Stimulated activated CD4-positive, alpha-beta T cell treated with anti-CD3 and anti-CD28 coated beads, TNF-alpha, amount 100 ng/mL, for 24 hours (primary cell): ENCODE data around the gene CACNB3.
"Not testable (repeated sequence)": the region's sequence is repeated elsewhere in the genome, so short reads cannot be mapped to it uniquely, and the experiment has no call there.

Experiments
- DNase-seq, 3 experiments: peaks; one replicate each; pipeline ENCODE4 v3.0.0-alpha.2; 2020; ENCODE audit warnings: low read depth in 3 of 3

The CACNB3 gene

GRCh38 chr12:48854932-48855331 lies 36.6 kb downstream of the CACNB3 start:
- not testable (repeated sequence) for DNase-seq

DNA sequence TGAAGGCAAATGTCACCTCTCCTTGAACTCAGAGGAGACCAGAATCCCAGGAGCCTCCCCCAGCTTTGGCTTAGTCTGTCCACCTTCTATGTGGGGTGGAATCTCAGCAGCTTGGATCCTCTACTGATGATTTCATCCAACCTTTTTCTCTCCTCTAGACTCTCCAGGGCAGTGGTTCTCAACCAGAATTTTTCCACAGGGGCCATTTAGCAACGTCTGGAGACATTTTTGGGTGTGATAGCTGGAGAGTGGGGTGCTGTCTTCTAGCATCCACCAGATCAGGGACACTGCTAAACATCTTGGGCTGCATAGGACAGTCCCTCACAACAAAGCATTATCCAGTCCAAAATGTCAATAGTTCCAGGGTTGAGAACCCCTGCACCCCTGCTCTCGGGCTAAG lies 38.1 kb downstream of the CACNB3 start:
- DNase-seq, result no peak

DNA sequence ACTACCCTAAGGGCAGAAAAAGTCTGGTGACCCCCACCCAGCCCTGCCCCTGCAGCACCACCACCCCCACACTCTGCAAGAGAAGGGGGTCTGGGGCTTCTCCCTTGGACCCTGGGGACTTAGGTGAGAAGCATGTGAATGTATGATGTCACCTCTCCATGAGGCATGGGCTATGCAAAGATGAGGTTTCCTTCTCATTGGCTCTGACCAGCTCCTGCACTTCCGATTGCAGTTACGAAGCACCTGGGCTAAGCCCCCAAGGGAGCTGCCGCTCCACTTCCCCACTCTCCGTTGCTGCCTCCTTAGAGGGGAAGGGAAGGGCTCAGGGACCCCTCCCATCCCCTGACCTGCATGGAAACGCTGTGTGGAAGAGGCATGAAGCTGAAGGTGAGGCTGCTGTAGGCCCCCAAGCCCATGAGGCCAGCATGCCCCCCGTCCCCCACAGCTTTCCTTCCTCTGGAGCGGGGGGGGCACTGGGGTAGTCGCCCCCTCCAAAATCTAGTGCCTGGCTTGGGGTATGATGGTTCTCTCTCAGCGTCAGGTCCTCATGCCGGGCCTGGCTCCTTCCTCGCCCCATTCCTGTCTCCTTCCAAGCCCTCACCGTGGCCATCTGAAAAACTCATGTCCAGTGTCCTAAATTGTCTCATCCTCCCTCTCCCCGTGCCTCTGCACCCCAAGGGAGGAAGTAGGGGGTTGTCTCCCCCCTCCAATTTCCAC lies 39.1 kb downstream of the CACNB3 start:
- no peak for DNase-seq

GRCh38 chr12:48858043-48858442 lies 39.7 kb downstream of the CACNB3 start:
- no peak for DNase-seq

- no peak for DNase-seq
Measured at GRCh38 chr12:48859607-48860006, 41.3 kb downstream of the CACNB3 start.

DNA sequence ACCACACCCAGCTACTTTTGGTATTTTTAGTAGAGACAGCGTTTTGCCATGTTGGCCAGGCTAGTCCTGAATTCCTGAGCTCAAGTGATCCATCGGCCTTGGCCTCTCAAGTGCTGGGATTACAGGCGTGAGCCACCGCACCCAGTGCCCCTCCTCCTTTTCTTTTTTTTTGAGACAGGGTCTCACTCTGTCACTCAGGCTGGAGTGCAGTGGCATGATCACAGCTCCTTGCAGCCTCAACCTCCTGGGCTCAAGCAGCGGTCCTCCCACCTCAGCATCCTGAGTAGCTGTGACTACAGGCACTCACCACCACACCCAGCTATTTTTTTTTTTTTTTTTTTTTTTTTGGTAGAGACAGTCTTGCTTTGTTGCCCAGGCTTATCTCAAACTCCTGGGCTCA lies 41.9 kb downstream of the CACNB3 start:
- not testable (repeated sequence) for DNase-seq

GRCh38 chr12:48861111-48861510 lies 42.8 kb downstream of the CACNB3 start:
- no peak for DNase-seq

- no peak for DNase-seq
Measured at GRCh38 chr12:48862760-48863159, 44.5 kb downstream of the CACNB3 start.

DNA sequence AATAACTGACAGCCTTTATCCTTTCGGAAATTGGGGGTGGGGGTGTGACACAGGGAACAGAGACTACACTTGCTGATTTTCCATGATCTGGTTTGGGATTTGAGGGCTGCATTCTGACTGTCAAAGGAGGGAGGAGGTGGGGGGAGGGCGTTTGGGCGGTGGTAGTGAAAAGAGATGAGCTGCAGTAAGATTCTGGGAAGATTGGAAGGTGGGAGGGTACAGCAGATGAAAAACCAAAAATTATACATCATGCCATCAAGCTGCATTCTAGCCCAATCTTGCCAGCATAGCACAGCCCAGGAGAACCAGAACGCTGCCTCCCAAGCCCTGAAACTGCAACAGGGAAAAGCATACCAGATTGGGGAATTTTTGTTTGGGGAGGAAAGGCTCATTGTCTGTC lies 45.0 kb downstream of the CACNB3 start:
- DNase-seq, result no peak

GRCh38 chr12:48865281-48866051 lies 47.2 kb downstream of the CACNB3 start, which contains the start of gene RND1:
Gene RND1 (minus strand): TSS chr12:48865870. CDS start chr12:48865767, 103 bp downstream.
- DNase-seq, result peak; percentile 68 to 79 (median 77)

DNA sequence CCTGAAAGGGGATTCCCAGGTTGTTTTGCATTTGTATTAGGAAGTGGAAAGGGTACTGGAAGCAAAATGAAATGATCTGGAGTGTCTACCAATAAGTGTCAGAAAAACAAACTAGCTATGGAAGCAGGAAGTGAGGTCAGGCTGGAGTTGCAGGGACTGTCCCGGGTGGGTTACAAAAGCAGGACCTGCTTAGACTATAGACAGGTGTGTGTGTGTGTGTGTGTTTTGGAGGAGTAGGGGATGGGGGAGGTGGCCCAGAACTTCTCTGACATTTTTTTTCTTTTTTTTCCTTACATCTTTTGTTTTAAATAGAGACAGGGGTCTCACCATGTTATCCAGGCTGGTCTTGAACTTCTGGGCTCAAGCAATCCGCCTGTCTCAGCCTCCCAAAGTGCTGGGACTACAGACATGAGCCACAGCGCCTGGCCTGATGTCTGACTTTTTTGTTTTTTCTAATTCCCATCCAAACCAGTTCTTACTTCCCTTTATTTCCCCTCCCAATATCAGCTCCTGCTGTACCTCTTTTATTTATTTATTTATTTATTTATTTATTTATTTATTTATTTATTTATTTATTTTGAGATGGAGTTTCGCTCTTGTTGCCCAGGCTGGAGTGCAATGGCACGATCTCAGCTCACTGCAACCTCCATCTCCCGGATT lies 47.9 kb downstream of the CACNB3 start:
- DNase-seq, result no peak

DNA sequence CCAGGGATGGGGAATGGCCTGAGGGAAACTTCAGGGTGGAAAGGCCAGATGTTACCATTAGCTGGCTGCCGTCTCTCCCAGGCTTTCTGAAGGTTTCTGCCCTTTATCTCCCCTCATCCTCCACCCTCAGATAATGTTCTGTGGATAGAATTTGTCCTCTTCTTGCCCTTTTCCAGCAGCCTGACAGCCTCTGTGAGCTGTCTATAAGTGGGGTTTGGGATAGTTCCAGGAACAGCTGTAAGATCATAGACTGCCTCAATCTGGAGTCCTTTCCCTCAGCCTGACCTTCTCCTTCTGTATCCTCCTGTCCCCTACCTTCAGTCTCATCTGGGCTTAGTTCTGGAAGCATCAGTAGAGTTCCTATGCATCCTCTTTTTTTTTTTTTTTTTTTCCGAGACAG lies 50.2 kb downstream of the CACNB3 start:
- DNase-seq, result no peak

DNA sequence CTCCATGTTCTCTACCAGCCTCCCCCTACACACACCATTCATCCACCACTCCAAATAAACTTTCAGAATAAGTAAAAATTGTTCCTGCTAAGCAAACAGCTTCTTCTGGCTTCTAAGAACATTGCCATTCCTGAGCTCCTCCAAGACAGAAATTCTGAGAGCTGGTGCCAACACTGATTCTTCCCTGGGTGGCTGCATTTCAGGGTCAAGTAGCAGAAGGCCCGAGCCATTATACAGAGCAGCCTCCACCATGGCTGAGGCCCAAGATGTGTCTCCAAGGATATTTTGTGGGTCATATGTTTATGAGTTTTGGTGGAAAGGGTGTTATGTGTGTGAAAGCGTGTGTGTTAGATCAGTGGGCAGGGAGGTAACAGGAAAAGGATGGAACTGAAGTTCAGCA lies 50.9 kb downstream of the CACNB3 start:
- no peak for DNase-seq

GRCh38 chr12:48873096-48873495 lies 54.8 kb downstream of the CACNB3 start:
- DNase-seq, result no peak

- not testable (repeated sequence) for DNase-seq
Measured at GRCh38 chr12:48873534-48873933, 55.2 kb downstream of the CACNB3 start.

GRCh38 chr12:48875944-48876515 lies 57.7 kb downstream of the CACNB3 start:
- DNase-seq, result no peak
